WERI-Rb-1 (cell line): Measurements from ENCODE around the gene NKX1-1.

ENCODE experiments used
- DNase-seq: peaks from one replicate; pipeline ENCODE4 v3.0.0-alpha.2; 2020
- H3K27ac ChIP-seq: fragments of 250-450 bp; sonication (Bioruptor Pico); 2 replicates; pipeline ENCODE4 v1.5.1; 2020; ENCODE audit warnings: mild to moderate bottlenecking, moderate library complexity
- H3K27me3 ChIP-seq: fragments of 250-450 bp; sonication (Bioruptor Pico); 2 replicates; pipeline ENCODE4 v1.5.1; 2021; ENCODE audit warnings: mild to moderate bottlenecking, low read depth, moderate library complexity; ENCODE audit not compliant: insufficient read depth, severe bottlenecking
- H3K36me3 ChIP-seq: fragments of 250-450 bp; sonication (Bioruptor Pico); 2 replicates; pipeline ENCODE4 v1.5.1; 2020; ENCODE audit warnings: mild to moderate bottlenecking, moderate library complexity
- H3K4me3 ChIP-seq: 2 replicates; pipeline ENCODE4 v1.5.1; 2011; ENCODE audit warnings: low read depth, mild to moderate bottlenecking, control low read depth, low read length
- H3K9me3 ChIP-seq: fragments of 250-450 bp; sonication (Bioruptor Pico); 2 replicates; pipeline ENCODE4 v1.5.1; 2021; ENCODE audit warnings: mild to moderate bottlenecking, moderate library complexity; ENCODE audit not compliant: severe bottlenecking
- TF ChIP-seq, protein P1 (sequence below): IDR thresholded peaks from 2 replicates; pipeline ENCODE4 v1.5.1; 2011; ENCODE audit warnings: low read depth, mild to moderate bottlenecking, control low read depth, inconsistent platforms, low read length

Gene NKX1-1

DNA sequence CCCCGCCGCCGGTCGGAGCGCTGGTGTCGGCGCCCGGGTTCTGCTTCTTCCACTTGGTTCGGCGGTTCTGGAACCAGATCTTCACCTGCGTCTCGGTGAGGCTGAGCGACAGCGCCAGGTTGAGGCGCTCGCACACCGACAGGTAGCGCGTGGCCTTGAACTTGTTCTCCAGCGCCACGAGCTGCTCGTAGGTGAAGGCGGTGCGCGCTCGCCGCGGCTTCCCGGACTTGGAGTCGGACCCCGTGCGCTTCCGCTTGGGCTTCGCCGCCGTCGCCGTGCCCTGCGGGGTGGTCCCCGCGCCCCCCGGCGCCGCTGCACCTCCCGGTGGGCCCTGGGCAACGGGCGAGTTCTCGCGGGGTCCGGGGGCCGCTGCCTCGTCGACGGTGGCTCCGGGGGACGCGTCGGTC lies 3.1 kb downstream of the NKX1-1 start:
- Histone ChIP-seq H3K9me3 (peaks cover 9% of the 10 kb centered on the region), H3K36me3 (no peaks in the 10 kb centered on the region), H3K27me3 (peaks cover 88% of the 10 kb centered on the region), H3K4me3 (no peak overlapping the region), H3K27ac (no peak overlapping the region)
- peak; percentile 20 for DNase-seq
- TF ChIP-seq, protein P1, sequence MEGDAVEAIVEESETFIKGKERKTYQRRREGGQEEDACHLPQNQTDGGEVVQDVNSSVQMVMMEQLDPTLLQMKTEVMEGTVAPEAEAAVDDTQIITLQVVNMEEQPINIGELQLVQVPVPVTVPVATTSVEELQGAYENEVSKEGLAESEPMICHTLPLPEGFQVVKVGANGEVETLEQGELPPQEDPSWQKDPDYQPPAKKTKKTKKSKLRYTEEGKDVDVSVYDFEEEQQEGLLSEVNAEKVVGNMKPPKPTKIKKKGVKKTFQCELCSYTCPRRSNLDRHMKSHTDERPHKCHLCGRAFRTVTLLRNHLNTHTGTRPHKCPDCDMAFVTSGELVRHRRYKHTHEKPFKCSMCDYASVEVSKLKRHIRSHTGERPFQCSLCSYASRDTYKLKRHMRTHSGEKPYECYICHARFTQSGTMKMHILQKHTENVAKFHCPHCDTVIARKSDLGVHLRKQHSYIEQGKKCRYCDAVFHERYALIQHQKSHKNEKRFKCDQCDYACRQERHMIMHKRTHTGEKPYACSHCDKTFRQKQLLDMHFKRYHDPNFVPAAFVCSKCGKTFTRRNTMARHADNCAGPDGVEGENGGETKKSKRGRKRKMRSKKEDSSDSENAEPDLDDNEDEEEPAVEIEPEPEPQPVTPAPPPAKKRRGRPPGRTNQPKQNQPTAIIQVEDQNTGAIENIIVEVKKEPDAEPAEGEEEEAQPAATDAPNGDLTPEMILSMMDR, result no peak

GRCh38 chr4:1402516-1403091 lies 3.6 kb downstream of the NKX1-1 start:
- Histone ChIP-seq H3K36me3 (no peaks in the 10 kb centered on the region), H3K4me3 (no peak overlapping the region), H3K27ac (no peak overlapping the region), H3K27me3 (peaks cover 84% of the 10 kb centered on the region), H3K9me3 (peaks cover 9% of the 10 kb centered on the region)
- TF ChIP-seq, protein P1, result no peak
- peak; percentile 12 for DNase-seq

GRCh38 chr4:1402021-1402515 lies 4.2 kb downstream of the NKX1-1 start:
- H3K27ac ChIP-seq, result no peak overlapping the region
- H3K27me3 ChIP-seq, result peaks cover 79% of the 10 kb centered on the region
- TF ChIP-seq, protein P1, result no peak
- H3K36me3 ChIP-seq, result no peaks in the 10 kb centered on the region
- peaks cover 11% of the 10 kb centered on the region for H3K9me3 ChIP-seq
- DNase-seq, result peak; percentile 11
- no peak overlapping the region for H3K4me3 ChIP-seq

DNA sequence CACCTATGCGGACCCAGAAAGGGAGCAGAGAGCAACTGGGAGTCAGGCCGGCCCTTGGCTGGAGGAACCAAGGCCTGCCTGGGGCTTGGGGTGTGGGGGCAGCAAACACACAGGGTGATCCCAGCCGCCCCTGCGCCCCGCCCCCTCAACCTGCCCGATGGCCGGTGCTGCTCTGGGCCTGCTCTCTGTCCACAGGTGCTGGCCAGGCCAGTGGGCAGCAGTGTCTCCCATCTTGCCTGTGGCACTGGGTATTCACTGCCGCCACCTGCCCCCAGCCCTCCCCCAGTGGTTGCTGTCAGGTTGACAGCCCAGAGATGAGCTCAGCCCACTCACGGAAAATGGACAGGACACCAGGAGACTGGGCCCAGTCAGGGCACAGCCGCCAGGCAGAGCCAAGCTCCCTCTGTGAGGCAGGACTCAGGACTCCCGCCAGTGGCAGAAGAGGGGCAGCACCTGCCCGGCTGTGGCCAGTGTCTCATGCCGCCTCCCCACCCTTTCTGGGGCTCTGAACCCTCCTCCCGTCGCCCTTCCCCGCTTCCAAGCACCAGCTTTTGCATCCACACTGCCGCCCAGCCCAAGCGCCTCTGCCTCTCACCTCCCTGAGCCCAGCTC lies 4.7 kb downstream of the NKX1-1 start:
- peaks cover 16% of the 10 kb centered on the region for H3K9me3 ChIP-seq
- DNase-seq, result peak; percentile 18
- TF ChIP-seq, protein P1, result no peak
- H3K27me3 ChIP-seq, result peaks cover 73% of the 10 kb centered on the region
- H3K27ac ChIP-seq, result no peak overlapping the region
- H3K4me3 ChIP-seq, result no peak overlapping the region
- H3K36me3 ChIP-seq, result no peaks in the 10 kb centered on the region

- H3K27me3 ChIP-seq, result peaks cover 69% of the 10 kb centered on the region
- DNase-seq, result peak; percentile 37
Observed at GRCh38 chr4:1400831-1401408, 5.3 kb downstream of the NKX1-1 start.

More at GRCh38 chr4:1400831-1401408, 5.3 kb downstream of the NKX1-1 start:
- Histone ChIP-seq H3K36me3 (no peaks in the 10 kb centered on the region), H3K27ac (no peak overlapping the region), H3K4me3 (no peak overlapping the region), H3K9me3 (peaks cover 19% of the 10 kb centered on the region)
- TF ChIP-seq, protein P1, result no peak
